K562 (cell line): ENCODE data around the gene RCSD1. TPM values are rescaled to one million over a fixed set of nuclear protein-coding genes. Genes with fewer than 3 reads are reported as not detected.

Experiments used
- BHLHE40 ChIP-seq: IDR thresholded peaks from 2 replicates; pipeline ENCODE4 v1.6.1; 2011; ENCODE audit warnings: low read length, improper control_type of control experiment
- CHAMP1 ChIP-seq: fragments of 450-650 bp; IDR thresholded peaks from 2 replicates; pipeline ENCODE4 v1.6.1; 2016; ENCODE audit warnings: mild to moderate bottlenecking
- ETV6 ChIP-seq, 3 experiments: fragments of 150-350 bp in 1 of 3; sonication (generic) in 1 of 3; formaldehyde crosslinking in 1 of 3; IDR thresholded peaks; 2 replicates each; pipeline versions ENCODE4 v1.6.1 to v1.8.0; 2014 to 2022; ENCODE audit warnings: borderline replicate concordance in 2 of 3, low read depth in 2 of 3, antibody characterized with exemption in 1 of 3, low read length in 1 of 3, mild to moderate bottlenecking in 1 of 3, missing genetic modification reagents in 1 of 3
- LEF1 ChIP-seq: fragments of 450-650 bp; IDR thresholded peaks from 2 replicates; pipeline ENCODE4 v1.6.1; 2016; ENCODE audit warnings: mild to moderate bottlenecking
- MCM7 ChIP-seq, 2 experiments: fragments of 450-650 bp; IDR thresholded peaks; 2 replicates each; pipeline ENCODE4 v1.6.1; 2016 to 2018
- MED1 ChIP-seq: sonication (generic); formaldehyde crosslinking; IDR thresholded peaks from 2 replicates; pipeline ENCODE4 v1.8.1; 2023; ENCODE audit warnings: missing genetic modification reagents, borderline replicate concordance
- MEIS2 ChIP-seq: fragments of 450-650 bp; IDR thresholded peaks from 2 replicates; pipeline ENCODE4 v1.6.1; 2014; ENCODE audit warnings: mild to moderate bottlenecking; ENCODE audit not compliant: partially characterized antibody
- PHF21A ChIP-seq: fragments of 450-650 bp; IDR thresholded peaks from 2 replicates; pipeline ENCODE4 v1.6.1; 2017; ENCODE audit warnings: low read depth, borderline replicate concordance
- ZBTB8A ChIP-seq: fragments of 450-650 bp; IDR thresholded peaks from 2 replicates; pipeline ENCODE4 v1.6.1; 2018; ENCODE audit warnings: mild to moderate bottlenecking, moderate library complexity; ENCODE audit not compliant: partially characterized antibody
- ZC3H11A ChIP-seq: IDR thresholded peaks from 2 replicates; pipeline ENCODE4 v1.6.1; 2012; ENCODE audit warnings: low read depth, low read length, improper control_type of control experiment
- ZNF224 ChIP-seq: sonication (generic); formaldehyde crosslinking; IDR thresholded peaks from 2 replicates; pipeline ENCODE4 v1.8.0; 2022; ENCODE audit warnings: mild to moderate bottlenecking, missing genetic modification reagents
- ZNF274 ChIP-seq: IDR thresholded peaks from 2 replicates; pipeline ENCODE4 v1.6.1; 2011; ENCODE audit warnings: low read depth, mild to moderate bottlenecking, low read length, moderate library complexity, borderline replicate concordance
- ZNF316 ChIP-seq: fragments of 450-650 bp; IDR thresholded peaks from 2 replicates; pipeline ENCODE4 v1.6.1; 2016
- ZNF408 ChIP-seq: fragments of 250-450 bp; sonication (Bioruptor Pico); IDR thresholded peaks from 2 replicates; pipeline ENCODE4 v1.4.0; 2020; ENCODE audit warnings: low read depth, mild to moderate bottlenecking, moderate library complexity
- ZNF766 ChIP-seq: fragments of 200-800 bp; sonication (Bioruptor generic); conservative IDR thresholded peaks from 2 replicates; pipeline ENCODE4 v1.6.1; 2016; ENCODE audit warnings: missing genetic modification characterization, missing compliant biosample characterization
- polyA plus RNA-seq, 8 experiments: library from polyadenylated mRNA; depleted of rRNA in 4 of 8; stranded (reverse) in 5 of 8; unstranded in 3 of 8; fragments of >200 nt; fragmentation: Nextera tagmentation in 2 of 8; fragmentation: Illumina TruSeq in 1 of 8; extraction: Ambion mirVana in 2 of 8; extraction: Trizol in 1 of 8; gene quantifications; 2 replicates each; pipeline versions ENCODE4 v1.2.1 to v1.2.3, GENCODE V29; 2011 to 2014; ENCODE audit warnings: inconsistent platforms in 1 of 8, missing spikeins in 1 of 8
- total RNA-seq, 7 experiments: library from RNA; depleted of rRNA in 6 of 7; stranded (reverse); fragments of >200 nt in 6 of 7; fragmentation: Illumina TruSeq in 2 of 7; extraction: Trizol in 2 of 7; gene quantifications; 2 replicates each; pipeline versions ENCODE4 v1.2.1 to v1.2.3, GENCODE V29; 2011 to 2021; ENCODE audit warnings: low replicate concordance in 1 of 7
- TF ChIP-seq, protein P1 (sequence below): IDR thresholded peaks from 2 replicates; pipeline ENCODE4 v1.6.1; 2011; ENCODE audit not compliant: insufficient read length; ENCODE audit errors: extremely low read depth
- TF ChIP-seq, protein P2 (sequence below): fragments of 450-650 bp; IDR thresholded peaks from 2 replicates; pipeline ENCODE4 v1.6.1; 2016; ENCODE audit warnings: low read depth

The RCSD1 gene
- total and polyA plus RNA-seq, 9 of the 15 experiments (the other 6 are each of a cell fraction or from before 2014, with no cell fraction given), result 7.8 to 69.8 (median 45.3) TPM

DNA sequence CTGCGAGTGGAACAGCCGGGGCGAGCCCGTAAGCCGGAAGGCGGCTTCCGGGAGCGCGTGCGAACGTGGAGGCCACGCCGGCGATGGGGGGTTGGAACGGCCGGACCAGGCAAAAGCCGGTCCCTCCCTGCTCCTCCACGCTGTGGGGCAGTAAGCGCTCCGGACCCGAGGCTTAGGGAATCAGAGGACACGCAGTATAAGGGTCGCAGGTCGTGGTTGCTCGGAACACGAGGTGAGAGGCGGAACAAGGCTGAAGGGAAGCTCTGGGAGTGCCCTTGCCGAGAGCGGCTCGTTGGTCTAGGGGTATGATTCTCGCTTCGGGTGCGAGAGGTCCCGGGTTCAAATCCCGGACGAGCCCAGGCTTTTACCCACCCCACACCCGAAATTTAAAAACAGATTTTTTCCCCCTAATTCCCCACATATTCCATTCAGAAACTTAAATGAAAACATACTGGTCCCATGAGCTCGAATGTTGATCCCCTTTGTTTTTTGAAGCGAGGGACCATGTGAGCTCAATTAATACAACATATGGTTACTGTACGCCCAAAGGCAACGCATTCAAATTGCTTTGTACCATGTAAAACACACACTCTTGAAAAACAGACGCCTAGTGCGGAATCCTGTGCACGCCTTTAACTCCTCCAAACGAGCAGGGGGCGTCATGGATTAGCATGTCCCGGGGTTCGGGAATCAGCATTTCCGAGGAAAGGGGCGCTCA, 84.6 kb downstream of the RCSD1 start (continued):
- peak; percentile 85 for TF ChIP-seq CHAMP1
- TF ChIP-seq PHF21A, result no peak; the same call in 1 of the 2 replicates
- TF ChIP-seq ZNF274, result peak; percentile 47; the same call in 1 of the 2 replicates
- TF ChIP-seq MCM7 (IDR thresholded peaks at IDR 0.05), result no peak
- TF ChIP-seq MEIS2, result no peak
- no peak for TF ChIP-seq ZNF316
- peak; percentile 62 for TF ChIP-seq ZNF766 (CRISPR knock-in tag)
- TF ChIP-seq ZBTB8A, result peak; percentile 96
- peak in 1 of 2 experiments; percentile 34; a peak in 1 of 4 replicates for TF ChIP-seq ETV6 (IDR thresholded peaks at IDR 0.05; ENCODE audit: borderline replicate concordance in 1 of 2, low read depth in 2 of 2, low read length in 1 of 2)
- no peak for TF ChIP-seq ETV6 (CRISPR knock-in tag; IDR thresholded peaks at IDR 0.05; ENCODE audit: borderline replicate concordance)
- no peak for TF ChIP-seq MED1 (CRISPR knock-in tag)
- TF ChIP-seq, protein P1, sequence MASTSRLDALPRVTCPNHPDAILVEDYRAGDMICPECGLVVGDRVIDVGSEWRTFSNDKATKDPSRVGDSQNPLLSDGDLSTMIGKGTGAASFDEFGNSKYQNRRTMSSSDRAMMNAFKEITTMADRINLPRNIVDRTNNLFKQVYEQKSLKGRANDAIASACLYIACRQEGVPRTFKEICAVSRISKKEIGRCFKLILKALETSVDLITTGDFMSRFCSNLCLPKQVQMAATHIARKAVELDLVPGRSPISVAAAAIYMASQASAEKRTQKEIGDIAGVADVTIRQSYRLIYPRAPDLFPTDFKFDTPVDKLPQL, result no peak
- TF ChIP-seq, protein P2, sequence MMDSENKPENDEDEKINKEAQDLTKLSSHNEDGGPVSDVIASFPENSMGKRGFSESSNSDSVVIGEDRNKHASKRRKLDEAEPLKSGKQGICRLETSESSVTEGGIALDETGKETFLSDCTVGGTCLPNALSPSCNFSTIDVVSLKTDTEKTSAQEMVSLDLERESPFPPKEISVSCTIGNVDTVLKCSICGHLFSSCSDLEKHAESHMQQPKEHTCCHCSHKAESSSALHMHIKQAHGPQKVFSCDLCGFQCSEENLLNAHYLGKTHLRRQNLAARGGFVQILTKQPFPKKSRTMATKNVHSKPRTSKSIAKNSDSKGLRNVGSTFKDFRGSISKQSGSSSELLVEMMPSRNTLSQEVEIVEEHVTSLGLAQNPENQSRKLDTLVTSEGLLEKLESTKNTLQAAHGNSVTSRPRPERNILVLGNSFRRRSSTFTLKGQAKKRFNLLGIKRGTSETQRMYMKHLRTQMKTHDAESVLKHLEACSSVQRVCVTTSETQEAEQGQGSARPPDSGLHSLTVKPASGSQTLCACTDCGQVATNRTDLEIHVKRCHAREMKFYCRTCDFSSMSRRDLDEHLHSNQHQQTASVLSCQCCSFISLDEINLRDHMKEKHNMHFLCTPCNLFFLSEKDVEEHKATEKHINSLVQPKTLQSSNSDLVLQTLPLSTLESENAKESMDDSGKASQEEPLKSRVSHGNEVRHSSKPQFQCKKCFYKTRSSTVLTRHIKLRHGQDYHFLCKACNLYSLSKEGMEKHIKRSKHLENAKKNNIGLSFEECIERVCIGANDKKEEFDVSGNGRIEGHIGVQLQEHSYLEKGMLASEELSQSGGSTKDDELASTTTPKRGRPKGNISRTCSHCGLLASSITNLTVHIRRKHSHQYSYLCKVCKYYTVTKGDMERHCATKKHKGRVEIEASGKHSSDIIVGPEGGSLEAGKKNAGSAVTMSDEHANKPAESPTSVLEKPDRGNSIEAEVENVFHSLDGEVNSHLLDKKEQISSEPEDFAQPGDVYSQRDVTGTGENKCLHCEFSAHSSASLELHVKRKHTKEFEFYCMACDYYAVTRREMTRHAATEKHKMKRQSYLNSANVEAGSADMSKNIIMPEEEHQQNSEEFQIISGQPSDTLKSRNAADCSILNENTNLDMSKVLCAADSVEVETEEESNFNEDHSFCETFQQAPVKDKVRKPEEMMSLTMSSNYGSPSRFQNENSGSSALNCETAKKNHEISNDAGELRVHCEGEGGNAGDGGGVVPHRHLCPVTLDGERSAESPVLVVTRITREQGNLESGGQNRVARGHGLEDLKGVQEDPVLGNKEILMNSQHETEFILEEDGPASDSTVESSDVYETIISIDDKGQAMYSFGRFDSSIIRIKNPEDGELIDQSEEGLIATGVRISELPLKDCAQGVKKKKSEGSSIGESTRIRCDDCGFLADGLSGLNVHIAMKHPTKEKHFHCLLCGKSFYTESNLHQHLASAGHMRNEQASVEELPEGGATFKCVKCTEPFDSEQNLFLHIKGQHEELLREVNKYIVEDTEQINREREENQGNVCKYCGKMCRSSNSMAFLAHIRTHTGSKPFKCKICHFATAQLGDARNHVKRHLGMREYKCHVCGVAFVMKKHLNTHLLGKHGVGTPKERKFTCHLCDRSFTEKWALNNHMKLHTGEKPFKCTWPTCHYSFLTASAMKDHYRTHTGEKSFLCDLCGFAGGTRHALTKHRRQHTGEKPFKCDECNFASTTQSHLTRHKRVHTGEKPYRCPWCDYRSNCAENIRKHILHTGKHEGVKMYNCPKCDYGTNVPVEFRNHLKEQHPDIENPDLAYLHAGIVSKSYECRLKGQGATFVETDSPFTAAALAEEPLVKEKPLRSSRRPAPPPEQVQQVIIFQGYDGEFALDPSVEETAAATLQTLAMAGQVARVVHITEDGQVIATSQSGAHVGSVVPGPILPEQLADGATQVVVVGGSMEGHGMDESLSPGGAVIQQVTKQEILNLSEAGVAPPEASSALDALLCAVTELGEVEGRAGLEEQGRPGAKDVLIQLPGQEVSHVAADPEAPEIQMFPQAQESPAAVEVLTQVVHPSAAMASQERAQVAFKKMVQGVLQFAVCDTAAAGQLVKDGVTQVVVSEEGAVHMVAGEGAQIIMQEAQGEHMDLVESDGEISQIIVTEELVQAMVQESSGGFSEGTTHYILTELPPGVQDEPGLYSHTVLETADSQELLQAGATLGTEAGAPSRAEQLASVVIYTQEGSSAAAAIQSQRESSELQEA, result peak; percentile 78
- peak; percentile 56; the same call in 1 of the 2 replicates for TF ChIP-seq ZC3H11A
- TF ChIP-seq ZNF224 (CRISPR knock-in tag), result no peak
- TF ChIP-seq BHLHE40, result peak; percentile 64
- TF ChIP-seq LEF1, result no peak; the same call in 1 of the 2 replicates
- TF ChIP-seq ZNF408 (CRISPR knock-in tag), result 0 out of 2 replicates have a peak, but pooled peaks have one; percentile 34
